A549 (cell line): ENCODE results near the gene DNAH1. TPM values are rescaled to one million over a fixed set of nuclear protein-coding genes. Genes with fewer than 3 reads are reported as not detected.

ENCODE experiments used
- ATAC-seq, 2 experiments: fragments of 200-7000 bp in 1 of 2; fragments of >200 bp in 1 of 2; cut with Nextera tagmentation in 1 of 2; cut with Tn5 transposase in 1 of 2; 3 replicates each; pipeline versions ENCODE4 v1.8.0 to v1.9.1; 2018 to 2020; ENCODE audit warnings: mild to moderate bottlenecking in 1 of 2, moderate library complexity in 1 of 2
- CTCF ChIA-PET: fragments of 300-600 bp; sonication (Branson Sonifier 250); formaldehyde crosslinking; extraction: SDS; loops from one replicate; lab custom pipeline; 2021; ENCODE audit warnings: antibody characterized with exemption, inconsistent platforms; lab: Yijun Ruan, JAX
- POLR2A ChIA-PET: fragments of 350-600 bp; formaldehyde crosslinking; extraction: SDS; loops from one replicate; lab custom pipeline; 2021; ENCODE audit warnings: antibody characterized with exemption, inconsistent platforms; lab: Yijun Ruan, JAX
- DNase-seq, 2 experiments: peaks; one replicate each; pipeline versions ENCODE4 v3.0.0 to v3.0.0-alpha.2; 2011 to 2016; ENCODE audit warnings: low read depth in 1 of 2, low spot score in 1 of 2
- FAIRE-seq: peaks from 2 replicates; lab custom pipeline; 2011; peaks lifted over from hg19 to GRCh38; lab: Jason Lieb, UNC
- H3K27ac ChIP-seq, 2 experiments: fragments of >200 bp; sonication (Bioruptor Twin); formaldehyde crosslinking; 3 replicates each; pipeline ENCODE4 v1.5.1; 2016 to 2017
- H3K4me1 ChIP-seq: fragments of >200 bp; sonication (Bioruptor Twin); formaldehyde crosslinking; 3 replicates; pipeline ENCODE4 v1.6.1; 2016
- H3K4me2 ChIP-seq: fragments of >200 bp; sonication (Bioruptor Twin); formaldehyde crosslinking; 3 replicates; pipeline ENCODE4 v1.6.1; 2016
- H3K4me3 ChIP-seq: fragments of >200 bp; sonication (Bioruptor Twin); formaldehyde crosslinking; 3 replicates; pipeline ENCODE4 v1.5.1; 2016
- H3K9me3 ChIP-seq: fragments of >200 bp; sonication (Bioruptor Twin); formaldehyde crosslinking; 3 replicates; pipeline ENCODE4 v1.6.1; 2016
- BCL3 ChIP-seq: fragments of >200 bp; sonication (Bioruptor Twin); formaldehyde crosslinking; IDR thresholded peaks from 3 replicates; pipeline ENCODE4 v1.6.1; 2016
- CBX2 ChIP-seq: fragments of 200-600 bp; sonication (generic); IDR thresholded peaks from 2 replicates; pipeline ENCODE4 v1.6.1; 2016; ENCODE audit warnings: low read depth, mild to moderate bottlenecking, borderline replicate concordance
- CEBPB ChIP-seq, 2 experiments: fragments of >200 bp in 1 of 2; sonication (Bioruptor Twin) in 1 of 2; formaldehyde crosslinking in 1 of 2; IDR thresholded peaks; 2 replicates each; pipeline ENCODE4 v1.6.1; 2012 to 2016
- CHD2 ChIP-seq: fragments of 150-350 bp; IDR thresholded peaks from 2 replicates; pipeline ENCODE4 v1.6.1; 2014; ENCODE audit warnings: low read length; ENCODE audit not compliant: partially characterized antibody
- CHD4 ChIP-seq: fragments of 200-600 bp; sonication (generic); IDR thresholded peaks from 2 replicates; pipeline ENCODE4 v1.6.1; 2016; ENCODE audit warnings: antibody characterized with exemption, mild to moderate bottlenecking, borderline replicate concordance
- CTCF ChIP-seq: fragments of >200 bp; sonication (Bioruptor Twin); formaldehyde crosslinking; IDR thresholded peaks from 3 replicates; pipeline ENCODE4 v1.5.1; 2016
- EHF ChIP-seq: fragments of 250-450 bp; sonication (Bioruptor Pico); IDR thresholded peaks from 2 replicates; pipeline ENCODE4 v1.5.0; 2020; ENCODE audit warnings: mild to moderate bottlenecking
- EP300 ChIP-seq, 2 experiments: fragments of >200 bp; sonication (Bioruptor Twin); formaldehyde crosslinking; IDR thresholded peaks; 2 replicates in 1 of 2; 3 replicates in 1 of 2; pipeline ENCODE4 v1.6.1; 2016 to 2017
- HOXB13 ChIP-seq: fragments of 250-450 bp; sonication (Bioruptor Pico); IDR thresholded peaks from 2 replicates; pipeline ENCODE4 v1.5.0; 2020; ENCODE audit warnings: low read depth, mild to moderate bottlenecking, moderate library complexity
- HOXB5 ChIP-seq: fragments of 250-450 bp; sonication (Bioruptor Pico); IDR thresholded peaks from 2 replicates; pipeline ENCODE4 v1.5.0; 2020; ENCODE audit warnings: mild to moderate bottlenecking, moderate library complexity
- JUNB ChIP-seq: fragments of >200 bp; sonication (Bioruptor Twin); formaldehyde crosslinking; IDR thresholded peaks from 2 replicates; pipeline ENCODE4 v1.6.1; 2016
- MAFK ChIP-seq: fragments of 450-650 bp; IDR thresholded peaks from 2 replicates; pipeline ENCODE4 v1.6.1; 2014; ENCODE audit not compliant: partially characterized antibody
- NPAS2 ChIP-seq: fragments of 250-450 bp; sonication (Bioruptor Pico); IDR thresholded peaks from 2 replicates; pipeline ENCODE4 v1.8.0; 2022; ENCODE audit warnings: mild to moderate bottlenecking, moderate library complexity, borderline replicate concordance
- PBX3 ChIP-seq: IDR thresholded peaks from 2 replicates; pipeline ENCODE4 v1.6.1; 2012
- SMC3 ChIP-seq: fragments of >200 bp; sonication (Bioruptor Twin); formaldehyde crosslinking; IDR thresholded peaks from 3 replicates; pipeline ENCODE4 v1.6.1; 2018; ENCODE audit warnings: inconsistent platforms
- TFCP2L1 ChIP-seq: fragments of 250-450 bp; sonication (Bioruptor Pico); IDR thresholded peaks from 2 replicates; pipeline ENCODE4 v1.5.0; 2021; ENCODE audit warnings: mild to moderate bottlenecking
- TP53 ChIP-seq: fragments of 250-450 bp; sonication (Bioruptor Pico); IDR thresholded peaks from 2 replicates; pipeline ENCODE4 v1.5.0; 2021; ENCODE audit warnings: mild to moderate bottlenecking, moderate library complexity
- WGBS: methylation state at CpG from one replicate; pipeline ENCODE4 v1.1.6; 2017; ENCODE audit errors: missing lambda C conversion rate; 5-methylcytosine and 5-hydroxymethylcytosine counted together
- polyA plus RNA-seq, 4 experiments: library from polyadenylated mRNA; depleted of rRNA in 3 of 4; stranded (reverse); fragments of >200 nt; fragmentation: RNase III in 1 of 4; extraction: RNeasy Plus Mini Kit Qiagen cat#74134 plus additional on column Dnase treatment in 1 of 4; gene quantifications; 2 replicates in 3 of 4; 3 replicates in 1 of 4; pipeline ENCODE4 v1.2.3, GENCODE V29; 2011 to 2017

Gene DNAH1
- polyA plus RNA-seq, 2 of the 4 experiments (the other 2 are of a cell fraction) = 0.65 to 1.6 TPM

- TF ChIP-seq TFCP2L1 (CRISPR knock-in tag) (no peak), MAFK (no peak), HOXB13 (CRISPR knock-in tag) (no peak)
Measured at GRCh38 chr3:52405066-52405465, 88.9 kb downstream of the DNAH1 start (continued).

GRCh38 chr3:52405601-52406110 is 89.5 kb downstream of the DNAH1 start:
- H3K4me1 ChIP-seq = peaks cover 9% of the 10 kb centered on the region; the same call in 2 of the 3 replicates
- ChIA-PET POLR2A (no interaction called here), CTCF (interaction anchor here (1.1 to 2.2 kb wide), 3 partner anchors 23 to 67 kb away, joined by 3 to 5 read pairs (median 5); no protein-coding TSS in a partner anchor)
- H3K9me3 ChIP-seq = no peaks in the 10 kb centered on the region
- no peak for TF ChIP-seq SMC3
- 91% methylated on average over 4 of the region's 4 CpGs for WGBS
- no peak for ATAC-seq
- FAIRE-seq = no peak
- H3K4me3 ChIP-seq = no peak overlapping the region
- no peak for DNase-seq
- no peak overlapping the region for H3K27ac ChIP-seq
- H3K4me2 ChIP-seq = no peak overlapping the region

GRCh38 chr3:52406231-52406661 is 90.1 kb downstream of the DNAH1 start:
- peaks cover 10% of the 10 kb centered on the region; the same call in 2 of the 3 replicates for H3K4me1 ChIP-seq
- H3K4me2 ChIP-seq = no peak overlapping the region
- TF ChIP-seq CEBPB (IDR thresholded peaks at IDR 0.05) (no peak), EP300 (IDR thresholded peaks at IDR 0.05) (no peak), PBX3 (no peak), CHD2 (no peak), CBX2 (no peak), HOXB5 (no peak), TP53 (CRISPR knock-in tag) (no peak), CHD4 (no peak), NPAS2 (CRISPR knock-in tag) (no peak), JUNB (no peak), BCL3 (no peak), CTCF (no peak), EHF (CRISPR knock-in tag) (no peak), MAFK (no peak)
- H3K27ac ChIP-seq = no peak overlapping the region
- WGBS = 95% methylated on average over 4 of the region's 11 CpGs
- no peak overlapping the region for H3K4me3 ChIP-seq
- no peak for ATAC-seq
- FAIRE-seq = no peak
- no peaks in the 10 kb centered on the region for H3K9me3 ChIP-seq
- DNase-seq = no peak
- CTCF ChIA-PET = interaction anchor here (1.3 to 2.2 kb wide), 2 partner anchors 22 to 67 kb away, joined by 3 to 5 read pairs; no protein-coding TSS in a partner anchor
- POLR2A ChIA-PET = no interaction called here
